Prostate gland (tissue), 2 donors: ENCODE data around the gene SRSF7.

Source experiments
- POLR2A ChIP-seq: fragments of 450-650 bp; IDR thresholded peaks from one replicate; pipeline ENCODE4 v1.6.1; 2016; ENCODE audit warnings: antibody characterized with exemption, mild to moderate bottlenecking
- TF ChIP-seq, protein P1 (sequence below), 4 experiments: fragments of 200-600 bp in 2 of 4; fragments of 450-650 bp in 2 of 4; sonication (generic) in 2 of 4; IDR thresholded peaks; 1 replicate in 3 of 4; 2 replicates in 1 of 4; pipeline ENCODE4 v1.5.1; 2016 to 2019; ENCODE audit warnings: antibody characterized with exemption in 4 of 4, mild to moderate bottlenecking in 2 of 4, moderate library complexity in 2 of 4

DNA sequence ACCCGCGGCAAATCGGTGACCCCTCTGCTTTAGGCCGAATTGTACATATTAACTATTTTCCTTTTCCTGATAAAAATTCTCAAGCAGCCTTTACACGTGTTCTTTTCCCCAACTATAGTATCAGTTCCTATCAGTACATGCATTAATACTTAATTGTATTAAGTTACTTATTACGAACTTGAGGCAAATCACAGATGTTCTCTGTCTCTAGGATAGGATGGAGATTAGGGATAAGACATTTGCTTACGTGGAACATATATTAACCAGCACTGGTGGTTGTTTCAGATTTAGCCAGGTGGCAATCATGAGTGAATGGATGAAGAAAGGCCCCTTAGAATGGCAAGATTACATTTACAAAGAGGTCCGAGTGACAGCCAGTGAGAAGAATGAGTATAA lies 27.5 kb upstream of the SRSF7 start:
- TF ChIP-seq, protein P1, sequence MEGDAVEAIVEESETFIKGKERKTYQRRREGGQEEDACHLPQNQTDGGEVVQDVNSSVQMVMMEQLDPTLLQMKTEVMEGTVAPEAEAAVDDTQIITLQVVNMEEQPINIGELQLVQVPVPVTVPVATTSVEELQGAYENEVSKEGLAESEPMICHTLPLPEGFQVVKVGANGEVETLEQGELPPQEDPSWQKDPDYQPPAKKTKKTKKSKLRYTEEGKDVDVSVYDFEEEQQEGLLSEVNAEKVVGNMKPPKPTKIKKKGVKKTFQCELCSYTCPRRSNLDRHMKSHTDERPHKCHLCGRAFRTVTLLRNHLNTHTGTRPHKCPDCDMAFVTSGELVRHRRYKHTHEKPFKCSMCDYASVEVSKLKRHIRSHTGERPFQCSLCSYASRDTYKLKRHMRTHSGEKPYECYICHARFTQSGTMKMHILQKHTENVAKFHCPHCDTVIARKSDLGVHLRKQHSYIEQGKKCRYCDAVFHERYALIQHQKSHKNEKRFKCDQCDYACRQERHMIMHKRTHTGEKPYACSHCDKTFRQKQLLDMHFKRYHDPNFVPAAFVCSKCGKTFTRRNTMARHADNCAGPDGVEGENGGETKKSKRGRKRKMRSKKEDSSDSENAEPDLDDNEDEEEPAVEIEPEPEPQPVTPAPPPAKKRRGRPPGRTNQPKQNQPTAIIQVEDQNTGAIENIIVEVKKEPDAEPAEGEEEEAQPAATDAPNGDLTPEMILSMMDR (IDR thresholded peaks at IDR 0.05) = no peak
- TF ChIP-seq POLR2A = no peak
